HepG2 (cell line): Measurements from ENCODE around the gene DHX16. TPM values are rescaled to one million over a fixed set of nuclear protein-coding genes. Genes with fewer than 3 reads are reported as not detected.

Experiments
- ASH2L ChIP-seq: fragments of 300-600, 200-600 bp; sonication (generic); IDR thresholded peaks from 2 replicates; pipeline ENCODE4 v1.7.0; 2017; ENCODE audit warnings: low read depth, mild to moderate bottlenecking, moderate library complexity, mixed read lengths, low read length; ENCODE audit not compliant: insufficient read length
- CBX5 ChIP-seq: sonication (generic); formaldehyde crosslinking; IDR thresholded peaks from 2 replicates; pipeline ENCODE4 v1.4.0; 2020; ENCODE audit warnings: missing genetic modification reagents, borderline replicate concordance
- KDM5A ChIP-seq: fragments of 200-600 bp; sonication (generic); IDR thresholded peaks from 2 replicates; pipeline ENCODE4 v1.7.0; 2018; ENCODE audit warnings: antibody characterized with exemption, mild to moderate bottlenecking, low read length, borderline replicate concordance
- MAX ChIP-seq: IDR thresholded peaks from 2 replicates; pipeline ENCODE4 v1.6.1; 2012; ENCODE audit warnings: inconsistent platforms
- NCOA1 ChIP-seq: sonication (generic); formaldehyde crosslinking; IDR thresholded peaks from 2 replicates; pipeline ENCODE4 v1.9.0; 2021; ENCODE audit warnings: missing genetic modification reagents
- NFE2L1 ChIP-seq: sonication (generic); formaldehyde crosslinking; IDR thresholded peaks from 2 replicates; pipeline ENCODE4 v1.4.0; 2020; ENCODE audit warnings: missing genetic modification reagents, mild to moderate bottlenecking, borderline replicate concordance
- RARA ChIP-seq: IDR thresholded peaks from 2 replicates; pipeline ENCODE4 v1.6.1; 2016; ENCODE audit warnings: missing genetic modification reagents, missing compliant biosample characterization
- RCOR2 ChIP-seq: IDR thresholded peaks from 2 replicates; pipeline ENCODE4 v1.6.1; 2016; ENCODE audit warnings: missing biosample characterization, missing genetic modification reagents
- SIX1 ChIP-seq: sonication (generic); formaldehyde crosslinking; IDR thresholded peaks from 2 replicates; pipeline ENCODE4 v1.4.0; 2020; ENCODE audit warnings: missing genetic modification reagents, borderline replicate concordance
- ZKSCAN1 ChIP-seq: fragments of 150-350 bp; IDR thresholded peaks from 2 replicates; pipeline ENCODE4 v1.6.1; 2014; ENCODE audit warnings: low read length
- ZNF12 ChIP-seq: sonication (generic); formaldehyde crosslinking; IDR thresholded peaks from 2 replicates; pipeline ENCODE4 v1.5.0; 2020; ENCODE audit warnings: missing genetic modification reagents
- ZNF24 ChIP-seq: fragments of 450-650 bp; IDR thresholded peaks from 2 replicates; pipeline ENCODE4 v1.6.1; 2017; ENCODE audit warnings: antibody characterized with exemption, mild to moderate bottlenecking
- ZNF746 ChIP-seq: sonication (generic); formaldehyde crosslinking; IDR thresholded peaks from 2 replicates; pipeline ENCODE4 v1.8.0; 2022; ENCODE audit warnings: mild to moderate bottlenecking, missing genetic modification reagents
- ZNF788 ChIP-seq: sonication (generic); formaldehyde crosslinking; IDR thresholded peaks from 2 replicates; pipeline ENCODE4 v1.5.0; 2020; ENCODE audit warnings: mild to moderate bottlenecking, missing genetic modification reagents, borderline replicate concordance
- polyA plus RNA-seq, 8 experiments: library from polyadenylated mRNA; depleted of rRNA in 3 of 8; stranded (reverse) in 7 of 8; unstranded in 1 of 8; fragments of >200 nt; fragmentation: Illumina TruSeq in 4 of 8; extraction: Trizol in 4 of 8; gene quantifications; 2 replicates each; pipeline versions ENCODE4 v1.2.1 to v1.2.3, GENCODE V29; 2011 to 2016; ENCODE audit warnings: low read depth in 4 of 8, missing spikeins in 1 of 8, mixed read lengths in 1 of 8; ENCODE audit not compliant: insufficient read depth in 1 of 8
- total RNA-seq, 5 experiments: library from RNA; depleted of rRNA; stranded (reverse); fragments of >200 nt; fragmentation: Illumina TruSeq; extraction: Trizol; gene quantifications; 2 replicates each; pipeline ENCODE4 v1.2.3, GENCODE V29; 2016; ENCODE audit warnings: low read depth in 1 of 5
- TF ChIP-seq, protein P1 (sequence below): sonication (generic); formaldehyde crosslinking; IDR thresholded peaks from 2 replicates; pipeline ENCODE4 v1.4.0; 2020; ENCODE audit warnings: missing genetic modification reagents
- TF ChIP-seq, protein P2 (sequence below): sonication (generic); formaldehyde crosslinking; IDR thresholded peaks from 2 replicates; pipeline ENCODE4 v1.4.0; 2020; ENCODE audit warnings: low read depth, mild to moderate bottlenecking, missing genetic modification reagents
- TF ChIP-seq, protein P3 (sequence below): sonication (generic); formaldehyde crosslinking; IDR thresholded peaks from 2 replicates; pipeline ENCODE4 v1.5.1; 2020; ENCODE audit warnings: mild to moderate bottlenecking, missing genetic modification reagents, borderline replicate concordance

DHX16 gene
- total and polyA plus RNA-seq, 2 of the 13 experiments (the other 11 are each of a cell fraction or from before 2014, with no cell fraction given), result 57.0 to 58.5 TPM

DNA sequence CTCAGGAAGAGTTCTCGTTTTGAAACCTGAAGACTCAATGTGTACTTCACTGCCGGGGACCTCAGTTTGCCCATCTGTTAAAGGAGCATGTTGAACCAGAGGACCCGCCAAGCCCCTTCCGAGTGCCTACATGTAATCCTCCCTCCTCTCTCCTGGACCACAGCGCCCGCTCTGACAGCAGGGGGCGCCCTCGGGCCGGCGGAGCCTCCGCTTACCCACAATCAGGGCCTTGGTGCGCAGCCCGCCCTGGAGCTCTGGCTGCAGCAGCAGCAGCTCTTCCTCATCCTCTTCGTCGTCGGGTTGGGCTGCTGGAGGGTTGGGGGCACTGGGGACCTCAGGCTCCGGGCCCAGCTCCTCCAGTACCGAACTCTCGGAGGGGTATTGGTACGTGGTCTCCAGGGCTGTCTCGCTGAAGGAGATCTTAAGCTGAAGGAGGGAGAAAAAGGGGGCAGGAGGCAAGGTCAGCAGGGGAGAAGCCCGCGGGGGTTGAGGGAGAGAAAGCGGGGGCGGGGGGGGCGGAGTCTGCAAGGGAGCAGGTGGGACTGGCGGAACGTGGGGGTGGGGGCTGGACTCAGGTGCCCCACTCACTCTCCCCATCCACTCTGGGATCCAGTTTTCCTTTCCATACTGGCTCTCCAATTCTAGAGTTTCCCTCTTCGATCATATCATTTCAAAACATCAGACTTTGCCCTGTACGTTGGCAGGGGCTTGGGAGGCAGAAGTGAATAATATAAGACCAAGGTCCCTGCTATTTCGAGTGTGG lies 6.3 kb upstream of the DHX16 start (continued):
- TF ChIP-seq, protein P1, sequence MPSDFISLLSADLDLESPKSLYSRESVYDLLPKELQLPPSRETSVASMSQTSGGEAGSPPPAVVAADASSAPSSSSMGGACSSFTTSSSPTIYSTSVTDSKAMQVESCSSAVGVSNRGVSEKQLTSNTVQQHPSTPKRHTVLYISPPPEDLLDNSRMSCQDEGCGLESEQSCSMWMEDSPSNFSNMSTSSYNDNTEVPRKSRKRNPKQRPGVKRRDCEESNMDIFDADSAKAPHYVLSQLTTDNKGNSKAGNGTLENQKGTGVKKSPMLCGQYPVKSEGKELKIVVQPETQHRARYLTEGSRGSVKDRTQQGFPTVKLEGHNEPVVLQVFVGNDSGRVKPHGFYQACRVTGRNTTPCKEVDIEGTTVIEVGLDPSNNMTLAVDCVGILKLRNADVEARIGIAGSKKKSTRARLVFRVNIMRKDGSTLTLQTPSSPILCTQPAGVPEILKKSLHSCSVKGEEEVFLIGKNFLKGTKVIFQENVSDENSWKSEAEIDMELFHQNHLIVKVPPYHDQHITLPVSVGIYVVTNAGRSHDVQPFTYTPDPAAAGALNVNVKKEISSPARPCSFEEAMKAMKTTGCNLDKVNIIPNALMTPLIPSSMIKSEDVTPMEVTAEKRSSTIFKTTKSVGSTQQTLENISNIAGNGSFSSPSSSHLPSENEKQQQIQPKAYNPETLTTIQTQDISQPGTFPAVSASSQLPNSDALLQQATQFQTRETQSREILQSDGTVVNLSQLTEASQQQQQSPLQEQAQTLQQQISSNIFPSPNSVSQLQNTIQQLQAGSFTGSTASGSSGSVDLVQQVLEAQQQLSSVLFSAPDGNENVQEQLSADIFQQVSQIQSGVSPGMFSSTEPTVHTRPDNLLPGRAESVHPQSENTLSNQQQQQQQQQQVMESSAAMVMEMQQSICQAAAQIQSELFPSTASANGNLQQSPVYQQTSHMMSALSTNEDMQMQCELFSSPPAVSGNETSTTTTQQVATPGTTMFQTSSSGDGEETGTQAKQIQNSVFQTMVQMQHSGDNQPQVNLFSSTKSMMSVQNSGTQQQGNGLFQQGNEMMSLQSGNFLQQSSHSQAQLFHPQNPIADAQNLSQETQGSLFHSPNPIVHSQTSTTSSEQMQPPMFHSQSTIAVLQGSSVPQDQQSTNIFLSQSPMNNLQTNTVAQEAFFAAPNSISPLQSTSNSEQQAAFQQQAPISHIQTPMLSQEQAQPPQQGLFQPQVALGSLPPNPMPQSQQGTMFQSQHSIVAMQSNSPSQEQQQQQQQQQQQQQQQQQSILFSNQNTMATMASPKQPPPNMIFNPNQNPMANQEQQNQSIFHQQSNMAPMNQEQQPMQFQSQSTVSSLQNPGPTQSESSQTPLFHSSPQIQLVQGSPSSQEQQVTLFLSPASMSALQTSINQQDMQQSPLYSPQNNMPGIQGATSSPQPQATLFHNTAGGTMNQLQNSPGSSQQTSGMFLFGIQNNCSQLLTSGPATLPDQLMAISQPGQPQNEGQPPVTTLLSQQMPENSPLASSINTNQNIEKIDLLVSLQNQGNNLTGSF (CRISPR knock-in tag), result no peak
- TF ChIP-seq NFE2L1 (no peak), ZNF24 (0 out of 2 replicates have a peak, but pooled peaks have one; percentile 36), ASH2L (peak; percentile 51), SIX1 (CRISPR knock-in tag) (peak; percentile 26; the same call in 1 of the 2 replicates), NCOA1 (CRISPR knock-in tag) (no peak), RARA (CRISPR knock-in tag) (peak; percentile 31; the same call in 1 of the 2 replicates), KDM5A (no peak), RCOR2 (peak; percentile 62; the same call in 1 of the 2 replicates), ZNF788 (CRISPR knock-in tag) (peak; percentile 53; the same call in 1 of the 2 replicates), ZNF12 (CRISPR knock-in tag) (peak; percentile 54; the same call in 1 of the 2 replicates), ZKSCAN1 (no peak; the same call in 1 of the 2 replicates), CBX5 (CRISPR knock-in tag) (peak; percentile 46; the same call in 1 of the 2 replicates), ZNF746 (CRISPR knock-in tag) (0 out of 2 replicates have a peak, but pooled peaks have one; percentile 36), MAX (peak; percentile 27)
- TF ChIP-seq, protein P2, sequence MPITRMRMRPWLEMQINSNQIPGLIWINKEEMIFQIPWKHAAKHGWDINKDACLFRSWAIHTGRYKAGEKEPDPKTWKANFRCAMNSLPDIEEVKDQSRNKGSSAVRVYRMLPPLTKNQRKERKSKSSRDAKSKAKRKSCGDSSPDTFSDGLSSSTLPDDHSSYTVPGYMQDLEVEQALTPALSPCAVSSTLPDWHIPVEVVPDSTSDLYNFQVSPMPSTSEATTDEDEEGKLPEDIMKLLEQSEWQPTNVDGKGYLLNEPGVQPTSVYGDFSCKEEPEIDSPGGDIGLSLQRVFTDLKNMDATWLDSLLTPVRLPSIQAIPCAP (CRISPR knock-in tag), result no peak
- TF ChIP-seq, protein P3, sequence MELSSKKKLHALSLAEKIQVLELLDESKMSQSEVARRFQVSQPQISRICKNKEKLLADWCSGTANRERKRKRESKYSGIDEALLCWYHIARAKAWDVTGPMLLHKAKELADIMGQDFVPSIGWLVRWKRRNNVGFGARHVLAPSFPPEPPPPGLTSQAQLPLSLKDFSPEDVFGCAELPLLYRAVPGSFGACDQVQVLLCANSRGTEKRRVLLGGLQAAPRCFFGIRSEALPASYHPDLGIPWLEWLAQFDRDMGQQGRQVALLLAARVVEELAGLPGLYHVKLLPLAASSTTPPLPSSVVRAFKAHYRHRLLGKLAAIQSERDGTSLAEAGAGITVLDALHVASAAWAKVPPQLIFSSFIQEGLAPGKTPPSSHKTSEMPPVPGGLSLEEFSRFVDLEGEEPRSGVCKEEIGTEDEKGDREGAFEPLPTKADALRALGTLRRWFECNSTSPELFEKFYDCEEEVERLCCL, result 0 out of 2 replicates have a peak, but pooled peaks have one; percentile 33
